ENCODE measurements around the gene PNPLA8. TPM values are rescaled to one million over a fixed set of nuclear protein-coding genes. Genes with fewer than 3 reads are reported as not detected.

Gene PNPLA8
- polyA plus RNA-seq, 3 donors: 10.2 to 80.0 (median 55.5) TPM

DNA sequence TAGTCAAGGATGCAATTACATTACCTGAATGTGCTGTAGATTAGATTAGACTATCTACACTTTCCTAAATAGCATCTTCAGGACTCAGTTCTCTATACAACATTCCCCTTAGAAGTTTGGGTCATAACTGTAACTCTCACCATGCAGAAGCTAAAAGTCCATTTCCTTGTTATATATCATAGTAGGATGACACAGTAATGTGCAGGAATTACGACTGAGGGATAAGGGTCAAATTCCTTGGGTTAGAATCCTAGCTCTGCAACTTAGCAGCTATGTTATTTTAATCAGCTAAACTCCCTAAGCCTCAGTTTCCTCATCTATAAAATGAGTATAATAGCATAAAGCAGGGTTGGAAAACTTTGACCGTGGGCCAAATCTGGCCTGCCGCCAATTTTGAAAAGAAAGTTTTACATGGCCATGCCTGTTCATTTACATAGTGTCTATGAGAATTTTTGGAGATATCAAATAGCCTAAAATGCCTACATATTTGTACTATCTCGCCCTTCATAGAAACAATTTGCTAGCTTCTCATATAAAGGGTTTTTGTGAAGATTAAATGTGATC lies 84.5 kb downstream of the PNPLA8 start:
- Histone ChIP-seq H3K36me3 (replicated peaks in 1 of 2; ENCODE audit: control insufficient read depth in 1 of 2, insufficient read depth in 2 of 2, low read length in 2 of 2) (no peaks in the 10 kb centered on the region), H3K4me3 (replicated peaks in 1 of 3; ENCODE audit: low read depth in 2 of 3, low read length in 3 of 3) (no peak overlapping the region), H3K27ac (ENCODE audit: low read depth in 1 of 2, low read length in 2 of 2) (no peak overlapping the region), H3K27me3 (ENCODE audit: control insufficient read depth in 2 of 2, insufficient read depth in 2 of 2, low read length in 2 of 2) (peaks cover 5 to 7% of the 10 kb centered on the region in 2 donors), H3K79me2 (ENCODE audit: insufficient read depth, low read length) (no peaks in the 10 kb centered on the region), H3K4me2 (replicated peaks; ENCODE audit: extremely low read depth, low read length, poor library complexity, severe bottlenecking) (no peak overlapping the region), H2AFZ (ENCODE audit: insufficient read depth, low read depth, low read length, poor library complexity, severe bottlenecking) (no peak overlapping the region), H3K9me3 (replicated peaks in 1 of 2; ENCODE audit: control insufficient read depth in 1 of 2, insufficient read depth in 1 of 2, low read length in 2 of 2) (no peaks in the 10 kb centered on the region), H4K20me1 (ENCODE audit: insufficient read depth, low read length) (no peaks in the 10 kb centered on the region), H3K9ac (ENCODE audit: insufficient read depth, low read length, poor library complexity, severe bottlenecking) (no peak overlapping the region), H3K4me1 (ENCODE audit: control insufficient read depth in 1 of 2, insufficient read depth in 2 of 2, low read length in 2 of 2) (no peaks in the 10 kb centered on the region)
- TF ChIP-seq, protein P1, sequence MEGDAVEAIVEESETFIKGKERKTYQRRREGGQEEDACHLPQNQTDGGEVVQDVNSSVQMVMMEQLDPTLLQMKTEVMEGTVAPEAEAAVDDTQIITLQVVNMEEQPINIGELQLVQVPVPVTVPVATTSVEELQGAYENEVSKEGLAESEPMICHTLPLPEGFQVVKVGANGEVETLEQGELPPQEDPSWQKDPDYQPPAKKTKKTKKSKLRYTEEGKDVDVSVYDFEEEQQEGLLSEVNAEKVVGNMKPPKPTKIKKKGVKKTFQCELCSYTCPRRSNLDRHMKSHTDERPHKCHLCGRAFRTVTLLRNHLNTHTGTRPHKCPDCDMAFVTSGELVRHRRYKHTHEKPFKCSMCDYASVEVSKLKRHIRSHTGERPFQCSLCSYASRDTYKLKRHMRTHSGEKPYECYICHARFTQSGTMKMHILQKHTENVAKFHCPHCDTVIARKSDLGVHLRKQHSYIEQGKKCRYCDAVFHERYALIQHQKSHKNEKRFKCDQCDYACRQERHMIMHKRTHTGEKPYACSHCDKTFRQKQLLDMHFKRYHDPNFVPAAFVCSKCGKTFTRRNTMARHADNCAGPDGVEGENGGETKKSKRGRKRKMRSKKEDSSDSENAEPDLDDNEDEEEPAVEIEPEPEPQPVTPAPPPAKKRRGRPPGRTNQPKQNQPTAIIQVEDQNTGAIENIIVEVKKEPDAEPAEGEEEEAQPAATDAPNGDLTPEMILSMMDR (IDR thresholded peaks at IDR 0.05): no peak
- Mint-ChIP-seq H3K36me3 (no peaks in the 10 kb centered on the region), H3K27me3 (ENCODE audit: low read depth in 3 of 3) (peaks cover 8 to 12% (median 10%) of the 10 kb centered on the region in 3 donors), H3K4me1 (no peaks in the 10 kb centered on the region), H3K9me3 (peaks cover 0 to 3% (median 0%) of the 10 kb centered on the region in 7 donors), H3K4me3 (no peak overlapping the region), H3K27ac (no peak overlapping the region)
- intact Hi-C loops (cut with micrococcal nuclease): no loop called here
- DNase-seq: no peak
- no CpG with 5 or more reads among the region's 4 CpGs for WGBS (ENCODE audit: insufficient coverage)

- Histone ChIP-seq H3K4me3 (replicated peaks in 1 of 3; ENCODE audit: low read depth in 2 of 3, low read length in 3 of 3) (no peak overlapping the region), H4K20me1 (ENCODE audit: insufficient read depth, low read length) (no peaks in the 10 kb centered on the region), H3K79me2 (ENCODE audit: insufficient read depth, low read length) (no peaks in the 10 kb centered on the region), H3K27me3 (ENCODE audit: control insufficient read depth in 2 of 2, insufficient read depth in 2 of 2, low read length in 2 of 2) (peaks cover 5 to 7% of the 10 kb centered on the region in 2 donors), H3K9ac (ENCODE audit: insufficient read depth, low read length, poor library complexity, severe bottlenecking) (no peak overlapping the region), H3K27ac (ENCODE audit: low read depth in 1 of 2, low read length in 2 of 2) (no peak overlapping the region), H3K36me3 (replicated peaks in 1 of 2; ENCODE audit: control insufficient read depth in 1 of 2, insufficient read depth in 2 of 2, low read length in 2 of 2) (no peaks in the 10 kb centered on the region), H3K4me1 (ENCODE audit: control insufficient read depth in 1 of 2, insufficient read depth in 2 of 2, low read length in 2 of 2) (no peaks in the 10 kb centered on the region), H2AFZ (ENCODE audit: insufficient read depth, low read depth, low read length, poor library complexity, severe bottlenecking) (no peak overlapping the region), H3K9me3 (replicated peaks in 1 of 2; ENCODE audit: control insufficient read depth in 1 of 2, insufficient read depth in 1 of 2, low read length in 2 of 2) (no peaks in the 10 kb centered on the region), H3K4me2 (replicated peaks; ENCODE audit: extremely low read depth, low read length, poor library complexity, severe bottlenecking) (no peak overlapping the region)
- intact Hi-C loops (cut with micrococcal nuclease): no loop called here
- DNase-seq: no peak
- Mint-ChIP-seq H3K4me1 (no peaks in the 10 kb centered on the region), H3K27ac (no peak overlapping the region), H3K4me3 (no peak overlapping the region), H3K27me3 (ENCODE audit: low read depth in 3 of 3) (peaks cover 6 to 9% (median 8%) of the 10 kb centered on the region in 3 donors), H3K36me3 (no peaks in the 10 kb centered on the region), H3K9me3 (peaks cover 0 to 3% (median 0%) of the 10 kb centered on the region in 7 donors)
- no CpG with 5 or more reads among the region's 3 CpGs for WGBS (ENCODE audit: insufficient coverage)
- TF ChIP-seq, protein P1 (IDR thresholded peaks at IDR 0.05): no peak
Observed at GRCh38 chr7:108440613-108441012, 85.3 kb downstream of the PNPLA8 start.
